CD14-positive monocyte (primary cell): ENCODE results near the gene EML6. TPM values are rescaled to one million over a fixed set of nuclear protein-coding genes. Genes with fewer than 3 reads are reported as not detected.
A peak's percentile ranks its signal among the peaks of the same experiment; 100 is the strongest.

Source experiments
- DNase-seq, 3 donors: peaks; one replicate each; pipeline ENCODE4 v3.0.0-alpha.2; 2011 to 2022
- H2AFZ ChIP-seq: 2 replicates; pipeline ENCODE4 v1.6.0; 2012; ENCODE audit warnings: mild to moderate bottlenecking, low read depth, low read length, inconsistent platforms; ENCODE audit not compliant: insufficient read depth, poor library complexity, severe bottlenecking
- H3K27ac ChIP-seq, 2 donors: 1 replicate in 1 of 2; 2 replicates in 1 of 2; pipeline ENCODE4 v1.5.1; 2012 to 2013; ENCODE audit warnings: low read length in 2 of 2, control low read depth in 1 of 2, inconsistent platforms in 1 of 2, low read depth in 1 of 2, mild to moderate bottlenecking in 1 of 2
- H3K27me3 ChIP-seq, 2 donors: one replicate each; pipeline versions ENCODE4 v1.6.0 to v1.6.1; 2011 to 2013; ENCODE audit warnings: low read length in 2 of 2; ENCODE audit not compliant: control insufficient read depth in 2 of 2, insufficient read depth in 2 of 2
- H3K36me3 ChIP-seq, 2 donors: replicated peaks in 1 of 2; 1 replicate in 1 of 2; 2 replicates in 1 of 2; pipeline versions ENCODE4 v1.5.1 to v1.6.1; 2012 to 2013; ENCODE audit warnings: low read length in 2 of 2, control low read depth in 1 of 2, inconsistent platforms in 1 of 2, mild to moderate bottlenecking in 1 of 2; ENCODE audit not compliant: insufficient read depth in 2 of 2, control insufficient read depth in 1 of 2
- H3K4me1 ChIP-seq, 2 donors: 1 replicate in 1 of 2; 2 replicates in 1 of 2; pipeline versions ENCODE4 v1.5.1 to v1.6.1; 2012 to 2013; ENCODE audit warnings: low read length in 2 of 2, control low read depth in 1 of 2, inconsistent platforms in 1 of 2, mild to moderate bottlenecking in 1 of 2, moderate library complexity in 1 of 2; ENCODE audit not compliant: insufficient read depth in 2 of 2, control insufficient read depth in 1 of 2
- H3K4me2 ChIP-seq: replicated peaks from 2 replicates; pipeline ENCODE3; 2012; ENCODE audit warnings: low read length, moderate library complexity, mild to moderate bottlenecking; ENCODE audit not compliant: poor library complexity, severe bottlenecking; ENCODE audit errors: extremely low read depth
- H3K4me3 ChIP-seq, 3 experiments: fragments of 200-600 bp in 1 of 3; sonication (generic) in 1 of 3; replicated peaks in 1 of 3; 1 replicate in 2 of 3; 2 replicates in 1 of 3; pipeline ENCODE4 v1.5.1; 2011 to 2013; ENCODE audit warnings: low read length in 3 of 3, mild to moderate bottlenecking in 3 of 3, control low read depth in 2 of 3, low read depth in 2 of 3, inconsistent platforms in 1 of 3, moderate library complexity in 1 of 3
- H3K79me2 ChIP-seq: 2 replicates; pipeline ENCODE4 v1.6.0; 2012; ENCODE audit warnings: mild to moderate bottlenecking, control low read depth, inconsistent platforms, low read length, moderate library complexity; ENCODE audit not compliant: insufficient read depth
- H3K9ac ChIP-seq: 2 replicates; pipeline ENCODE4 v1.6.0; 2017; ENCODE audit warnings: low read length, mild to moderate bottlenecking; ENCODE audit not compliant: insufficient read depth, poor library complexity, severe bottlenecking
- H3K9me3 ChIP-seq, 2 donors: replicated peaks in 1 of 2; 1 replicate in 1 of 2; 2 replicates in 1 of 2; pipeline versions ENCODE4 v1.5.1 to v1.6.1; 2012 to 2013; ENCODE audit warnings: low read length in 2 of 2, control low read depth in 1 of 2; ENCODE audit not compliant: control insufficient read depth in 1 of 2, insufficient read depth in 1 of 2
- H4K20me1 ChIP-seq: 2 replicates; pipeline ENCODE4 v1.6.0; 2012; ENCODE audit warnings: mild to moderate bottlenecking, low read length, control low read depth, moderate library complexity; ENCODE audit not compliant: insufficient read depth
- H3K27ac Mint-ChIP-seq, 7 donors: one replicate each; pipeline ENCODE4 v1.8.0; 2020; ENCODE audit warnings: mild to moderate bottlenecking in 7 of 7, mixed read lengths in 7 of 7, moderate library complexity in 6 of 7, inconsistent platforms in 2 of 7
- H3K27me3 Mint-ChIP-seq, 3 donors: one replicate each; pipeline ENCODE4 v1.8.0; 2021 to 2022; ENCODE audit warnings: low read depth in 3 of 3, mild to moderate bottlenecking in 3 of 3, mixed read lengths in 3 of 3, moderate library complexity in 3 of 3, inconsistent platforms in 1 of 3
- H3K36me3 Mint-ChIP-seq, 2 donors: one replicate each; pipeline ENCODE4 v1.8.0; 2020; ENCODE audit warnings: mixed read lengths in 2 of 2, inconsistent platforms in 1 of 2, mild to moderate bottlenecking in 1 of 2
- H3K4me1 Mint-ChIP-seq: one replicate; pipeline ENCODE4 v1.8.0; 2020; ENCODE audit warnings: mild to moderate bottlenecking, mixed read lengths
- H3K4me3 Mint-ChIP-seq, 2 donors: one replicate each; pipeline ENCODE4 v1.8.0; 2020; ENCODE audit warnings: mild to moderate bottlenecking in 2 of 2, mixed read lengths in 2 of 2, moderate library complexity in 1 of 2
- H3K9me3 Mint-ChIP-seq, 7 donors: one replicate each; pipeline ENCODE4 v1.8.0; 2020 to 2022; ENCODE audit warnings: mixed read lengths in 7 of 7, mild to moderate bottlenecking in 6 of 7, moderate library complexity in 6 of 7, inconsistent platforms in 2 of 7
- WGBS: methylation state at CpG from one replicate; pipeline ENCODE4 v1.1.5; 2013; ENCODE audit warnings: missing lambda C conversion rate; ENCODE audit not compliant: insufficient coverage; 5-methylcytosine and 5-hydroxymethylcytosine counted together
- intact Hi-C, 2 donors: fragments of 100-400 bp; cut with micrococcal nuclease; formaldehyde crosslinking; loops; one replicate each; pipeline versions ENCODE4 v1.15.0 to v1.15.1; 2023
- polyA plus RNA-seq, 3 donors: library from polyadenylated mRNA; depleted of rRNA in 1 of 3; unstranded in 2 of 3; stranded (reverse) in 1 of 3; fragments of 300-500 nt in 2 of 3; fragments of >200 nt in 1 of 3; fragmentation: Illumina TruSeq in 2 of 3; gene quantifications; 1 replicate in 2 of 3; 2 replicates in 1 of 3; pipeline ENCODE4 v1.2.3, GENCODE V29; 2012 to 2021
- TF ChIP-seq, protein P1 (sequence below): fragments of 200-600 bp; IDR thresholded peaks from one replicate; pipeline ENCODE4 v1.8.0; 2022; ENCODE audit warnings: antibody characterized with exemption, mild to moderate bottlenecking

Gene EML6
- polyA plus RNA-seq, 3 donors = 0.79 TPM; not detected in 2

DNA sequence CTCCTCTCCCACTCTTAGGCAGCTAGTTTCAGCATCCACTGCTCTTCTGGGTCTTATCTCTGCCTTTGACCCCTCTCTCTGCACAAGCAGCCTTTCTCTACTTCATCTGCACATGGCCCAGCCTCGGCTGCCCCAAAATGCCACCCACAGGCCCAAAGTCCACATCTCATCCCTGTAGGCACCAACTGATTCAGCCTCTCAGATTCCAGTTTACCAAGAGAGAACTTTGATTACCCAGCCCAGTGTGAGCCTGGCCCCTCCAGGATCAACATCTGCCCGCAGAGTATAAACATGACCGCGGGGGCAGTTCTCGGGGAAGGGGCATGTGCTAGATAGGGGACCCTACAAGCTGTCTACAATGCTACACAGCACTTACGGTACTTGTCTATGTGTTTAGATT is 185.1 kb downstream of the EML6 start:
- H3K27ac Mint-ChIP-seq = peak overlapping the region in 1 of 7 donors; percentile 47
- WGBS = 100% methylated on average over 4 of the region's 6 CpGs
- no peak overlapping the region for H2AFZ ChIP-seq
- no peaks in the 10 kb centered on the region for H3K9me3 ChIP-seq
- H3K9me3 Mint-ChIP-seq = peaks cover 0 to 2% (median 0%) of the 10 kb centered on the region in 7 donors
- H3K27ac ChIP-seq = no peak overlapping the region
- no peaks in the 10 kb centered on the region for H4K20me1 ChIP-seq
- H3K27me3 ChIP-seq = no peaks in the 10 kb centered on the region
- intact Hi-C loops = no loop called here
- H3K4me1 ChIP-seq = peaks cover 8 to 10% of the 10 kb centered on the region in 2 donors
- DNase-seq = no peak
- no peaks in the 10 kb centered on the region for H3K36me3 ChIP-seq
- no peaks in the 10 kb centered on the region for H3K36me3 Mint-ChIP-seq
- peak overlapping the region in 1 of 2 donors; percentile 22 for H3K4me3 Mint-ChIP-seq
- H3K4me3 ChIP-seq = no peak overlapping the region
- no peak overlapping the region for H3K4me2 ChIP-seq
- no peak overlapping the region for H3K9ac ChIP-seq
- H3K27me3 Mint-ChIP-seq = peaks cover 1 to 3% (median 1%) of the 10 kb centered on the region in 3 donors
- TF ChIP-seq, protein P1, sequence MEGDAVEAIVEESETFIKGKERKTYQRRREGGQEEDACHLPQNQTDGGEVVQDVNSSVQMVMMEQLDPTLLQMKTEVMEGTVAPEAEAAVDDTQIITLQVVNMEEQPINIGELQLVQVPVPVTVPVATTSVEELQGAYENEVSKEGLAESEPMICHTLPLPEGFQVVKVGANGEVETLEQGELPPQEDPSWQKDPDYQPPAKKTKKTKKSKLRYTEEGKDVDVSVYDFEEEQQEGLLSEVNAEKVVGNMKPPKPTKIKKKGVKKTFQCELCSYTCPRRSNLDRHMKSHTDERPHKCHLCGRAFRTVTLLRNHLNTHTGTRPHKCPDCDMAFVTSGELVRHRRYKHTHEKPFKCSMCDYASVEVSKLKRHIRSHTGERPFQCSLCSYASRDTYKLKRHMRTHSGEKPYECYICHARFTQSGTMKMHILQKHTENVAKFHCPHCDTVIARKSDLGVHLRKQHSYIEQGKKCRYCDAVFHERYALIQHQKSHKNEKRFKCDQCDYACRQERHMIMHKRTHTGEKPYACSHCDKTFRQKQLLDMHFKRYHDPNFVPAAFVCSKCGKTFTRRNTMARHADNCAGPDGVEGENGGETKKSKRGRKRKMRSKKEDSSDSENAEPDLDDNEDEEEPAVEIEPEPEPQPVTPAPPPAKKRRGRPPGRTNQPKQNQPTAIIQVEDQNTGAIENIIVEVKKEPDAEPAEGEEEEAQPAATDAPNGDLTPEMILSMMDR = no peak
- H3K4me1 Mint-ChIP-seq = peaks cover 10% of the 10 kb centered on the region
- no peaks in the 10 kb centered on the region for H3K79me2 ChIP-seq

DNA sequence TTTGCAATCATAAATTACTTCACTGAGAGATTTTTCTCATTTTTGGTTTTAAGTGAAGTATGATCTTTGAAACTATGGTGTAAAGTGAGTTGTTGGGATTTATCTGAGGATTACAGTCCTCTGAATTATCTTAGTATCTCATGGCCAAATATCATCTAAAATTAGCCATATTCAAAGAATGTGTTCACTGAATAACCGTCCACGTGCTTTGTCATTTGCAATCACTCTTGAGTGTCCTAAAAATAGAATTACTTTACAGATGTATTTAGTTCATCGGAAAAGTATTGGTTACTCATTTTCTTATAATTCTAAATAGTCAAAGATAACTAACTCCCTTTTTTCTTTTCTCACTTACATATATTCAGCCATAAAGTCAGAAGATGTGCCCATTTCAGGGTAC is 185.5 kb downstream of the EML6 start:
- intact Hi-C loops = no loop called here
- no peak overlapping the region for H3K4me3 Mint-ChIP-seq
- no peaks in the 10 kb centered on the region for H4K20me1 ChIP-seq
- WGBS = no CpG with 5 or more reads among the region's 3 CpGs
- no peak overlapping the region for H3K27ac Mint-ChIP-seq
- H3K27me3 ChIP-seq = no peaks in the 10 kb centered on the region
- no peaks in the 10 kb centered on the region for H3K36me3 Mint-ChIP-seq
- no peak overlapping the region for H3K27ac ChIP-seq
- H3K27me3 Mint-ChIP-seq = peaks cover 1 to 3% (median 1%) of the 10 kb centered on the region in 3 donors
- H3K9me3 ChIP-seq = no peaks in the 10 kb centered on the region
- peaks cover 0 to 2% (median 0%) of the 10 kb centered on the region in 7 donors for H3K9me3 Mint-ChIP-seq
- no peak overlapping the region for H3K9ac ChIP-seq
- no peaks in the 10 kb centered on the region for H3K36me3 ChIP-seq
- H2AFZ ChIP-seq = no peak overlapping the region
- H3K4me2 ChIP-seq = no peak overlapping the region
- no peak for DNase-seq
- peaks cover 4 to 6% of the 10 kb centered on the region in 2 donors for H3K4me1 ChIP-seq
- no peak overlapping the region for H3K4me3 ChIP-seq
- peaks cover 6% of the 10 kb centered on the region for H3K4me1 Mint-ChIP-seq
- no peaks in the 10 kb centered on the region for H3K79me2 ChIP-seq
- TF ChIP-seq, protein P1 = no peak
